Stimulated activated CD8-positive, alpha-beta memory T cell treated with anti-CD3 and anti-CD28 coated beads, Interleukin-4, amount 100 ng/mL, for 24 hours (primary cell): ENCODE data around the gene ACSM2B.
"Not testable (repeated sequence)": the region's sequence is repeated elsewhere in the genome, so short reads cannot be mapped to it uniquely, and the experiment has no call there.

Experiments used
- DNase-seq: peaks from one replicate; pipeline ENCODE4 v3.0.0-alpha.2; 2020; ENCODE audit warnings: low read depth

Gene ACSM2B

GRCh38 chr16:20532284-20532792 is 43.8 kb downstream of the ACSM2B start:
- not testable (repeated sequence) for DNase-seq

- not testable (repeated sequence) for DNase-seq
Observed at GRCh38 chr16:20531795-20532194, 44.4 kb downstream of the ACSM2B start.

DNA sequence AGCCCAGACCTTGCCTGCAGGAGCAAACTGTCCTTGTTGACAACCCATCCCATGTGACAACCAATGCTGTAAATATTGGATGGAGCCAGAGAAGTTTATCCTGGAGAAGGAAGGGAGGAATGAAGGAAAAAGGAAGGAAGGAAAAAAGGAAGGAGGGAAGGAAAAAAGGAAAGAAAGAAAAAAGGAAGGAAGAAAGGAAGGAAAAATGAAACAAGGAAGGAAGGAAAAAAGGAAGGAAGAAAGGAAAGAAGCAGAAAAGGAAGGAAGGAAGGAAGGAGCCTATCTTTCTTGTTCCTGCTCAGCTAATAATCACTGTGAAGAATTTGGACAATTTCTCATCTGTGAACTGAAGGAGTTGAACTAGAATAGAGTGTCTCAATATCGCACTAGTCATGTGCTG is 56.1 kb downstream of the ACSM2B start:
- DNase-seq, result no peak

- no peak for DNase-seq
Observed at GRCh38 chr16:20519231-20519630, 56.9 kb downstream of the ACSM2B start.

- DNase-seq, result no peak
Observed at GRCh38 chr16:20517149-20517548, 59.0 kb downstream of the ACSM2B start.

DNA sequence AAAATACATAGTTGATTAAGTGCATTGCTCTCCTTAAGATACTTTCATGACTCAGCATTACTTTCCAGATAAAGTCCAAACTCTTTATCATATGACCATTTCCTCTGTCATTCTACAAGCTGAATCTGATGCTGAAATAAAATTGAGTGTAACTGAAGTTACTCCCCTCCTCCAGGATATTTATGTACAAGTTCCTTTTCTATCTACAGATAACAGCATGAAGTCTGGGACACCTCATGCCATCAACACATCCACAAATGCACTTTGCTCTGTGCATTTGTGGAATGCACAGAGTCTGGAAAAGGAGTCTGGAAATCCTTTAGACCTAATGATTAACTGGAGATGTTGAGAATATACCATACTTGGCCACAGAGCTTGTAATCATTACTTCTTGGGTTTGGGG is 60.5 kb downstream of the ACSM2B start:
- DNase-seq, result no peak

- no peak for DNase-seq
Observed at GRCh38 chr16:20510323-20510722, 65.8 kb downstream of the ACSM2B start.

GRCh38 chr16:20507280-20507679 is 68.9 kb downstream of the ACSM2B start:
- no peak for DNase-seq

DNA sequence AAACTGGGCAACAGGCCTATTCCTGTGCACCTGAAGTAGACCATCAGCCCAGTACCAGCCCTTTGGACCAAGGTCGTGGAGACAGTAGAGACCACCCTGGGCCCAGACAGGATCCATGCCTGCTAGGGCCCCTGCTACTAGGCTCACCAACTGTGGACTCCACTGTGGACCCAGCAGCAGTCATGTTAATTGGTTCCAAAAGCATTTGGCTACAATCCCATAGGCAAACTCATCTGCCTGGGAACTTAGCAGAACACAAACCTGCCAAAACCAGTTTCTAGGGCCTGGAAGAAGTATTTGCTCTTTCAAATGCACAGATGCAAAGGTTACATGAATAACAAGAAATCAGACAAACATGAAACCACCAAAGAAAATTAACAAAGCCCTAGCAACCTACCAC is 71.7 kb downstream of the ACSM2B start:
- DNase-seq, result no peak

- not testable (repeated sequence) for DNase-seq
Observed at GRCh38 chr16:20491448-20491847, 84.7 kb downstream of the ACSM2B start.

DNA sequence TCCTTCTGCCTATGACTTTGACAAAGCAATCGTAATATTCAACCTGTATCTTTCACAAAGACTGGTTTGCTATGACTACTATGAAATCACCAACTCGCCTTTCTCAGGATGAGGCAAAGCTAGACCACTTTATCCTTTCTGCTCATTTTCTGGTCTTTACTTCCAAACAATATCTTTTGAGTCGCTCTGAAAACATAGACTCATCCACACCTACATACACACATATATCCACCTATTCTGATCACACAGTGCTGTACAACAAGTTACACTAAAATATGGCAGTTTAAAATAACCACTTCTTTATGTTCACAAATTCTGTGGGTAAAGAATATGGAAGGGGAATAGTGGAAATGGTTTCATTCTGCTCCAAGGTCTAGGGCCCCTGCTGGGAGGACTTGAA is 85.2 kb downstream of the ACSM2B start:
- DNase-seq, result not testable (repeated sequence)
